ENCODE measurements around the gene SYMPK.
"Not testable (repeated sequence)": the region's sequence is repeated elsewhere in the genome, so short reads cannot be mapped to it uniquely, and the experiment has no call there.

The SYMPK gene

GRCh38 chr19:45862564-45863334 lies at the start of gene SYMPK:
TSS of gene SYMPK (minus strand) at chr19:45863147. CDS start at chr19:45854495, 8,652 bp downstream.
- DNase-seq (ENCODE audit: insufficient read length, low spot score) (peak; percentile 100), FAIRE-seq (peak; percentile 96)

GRCh38 chr19:45911291-45911690 lies 48.3 kb upstream of the SYMPK start:
- DNase-seq (ENCODE audit: insufficient read length, low spot score) (no peak), FAIRE-seq (no peak)

- DNase-seq (ENCODE audit: insufficient read length, low spot score) (no peak), FAIRE-seq (no peak)
These were observed 46.0 kb upstream of the SYMPK start for GRCh38 chr19:45908956-45909355.

GRCh38 chr19:45906221-45906620 lies 43.3 kb upstream of the SYMPK start:
- FAIRE-seq (no peak), DNase-seq (ENCODE audit: insufficient read length, low spot score) (no peak)

GRCh38 chr19:45905011-45905410 lies 42.1 kb upstream of the SYMPK start:
- DNase-seq (ENCODE audit: insufficient read length, low spot score) (no peak), FAIRE-seq (no peak)

GRCh38 chr19:45902651-45903625 lies 40.0 kb upstream of the SYMPK start:
- peak; percentile 100 for DNase-seq (ENCODE audit: insufficient read length, low spot score)
- FAIRE-seq: peak; percentile 99

- FAIRE-seq: no peak
- DNase-seq (ENCODE audit: insufficient read length, low spot score): no peak
These were observed 39.1 kb upstream of the SYMPK start, which contains the start of gene MYPOP for GRCh38 chr19:45901912-45902650. TSS of gene MYPOP (minus strand) at chr19:45902613. CDS start at chr19:45901773, 840 bp downstream.

GRCh38 chr19:45901432-45901911 lies 38.5 kb upstream of the SYMPK start:
- FAIRE-seq (no peak), DNase-seq (ENCODE audit: insufficient read length, low spot score) (no peak)

GRCh38 chr19:45900738-45901431 lies 37.9 kb upstream of the SYMPK start:
- DNase-seq (ENCODE audit: insufficient read length, low spot score) (no peak), FAIRE-seq (no peak)

- FAIRE-seq (no peak), DNase-seq (ENCODE audit: insufficient read length, low spot score) (no peak)
These were observed 37.1 kb upstream of the SYMPK start for GRCh38 chr19:45899919-45900589.

- DNase-seq (ENCODE audit: insufficient read length, low spot score) (no peak), FAIRE-seq (no peak)
These were observed 36.3 kb upstream of the SYMPK start for GRCh38 chr19:45899253-45899652.

- FAIRE-seq (no peak), DNase-seq (ENCODE audit: insufficient read length, low spot score) (no peak)
These were observed 34.4 kb upstream of the SYMPK start for GRCh38 chr19:45897261-45897812.

- FAIRE-seq; DNase-seq (ENCODE audit: insufficient read length, low spot score): not testable (repeated sequence)
These were observed 33.1 kb upstream of the SYMPK start for GRCh38 chr19:45895983-45896599.

GRCh38 chr19:45895519-45895972 lies 32.6 kb upstream of the SYMPK start:
- FAIRE-seq (no peak), DNase-seq (ENCODE audit: insufficient read length, low spot score) (no peak)

- DNase-seq (ENCODE audit: insufficient read length, low spot score) (no peak), FAIRE-seq (no peak)
These were observed 27.9 kb upstream of the SYMPK start for GRCh38 chr19:45890877-45891276.

- DNase-seq (ENCODE audit: insufficient read length, low spot score): no peak
- FAIRE-seq: no peak
These were observed 26.4 kb upstream of the SYMPK start for GRCh38 chr19:45889210-45889885.

GRCh38 chr19:45887200-45887710 lies 24.3 kb upstream of the SYMPK start:
- no peak for DNase-seq (ENCODE audit: insufficient read length, low spot score)
- no peak for FAIRE-seq
